ENCODE measurements around the gene SAYSD1. TPM values are rescaled to one million over a fixed set of nuclear protein-coding genes. Genes with fewer than 3 reads are reported as not detected.

SAYSD1 gene
- polyA plus RNA-seq, 3 donors = 4.3 to 15.5 (median 12.0) TPM

DNA sequence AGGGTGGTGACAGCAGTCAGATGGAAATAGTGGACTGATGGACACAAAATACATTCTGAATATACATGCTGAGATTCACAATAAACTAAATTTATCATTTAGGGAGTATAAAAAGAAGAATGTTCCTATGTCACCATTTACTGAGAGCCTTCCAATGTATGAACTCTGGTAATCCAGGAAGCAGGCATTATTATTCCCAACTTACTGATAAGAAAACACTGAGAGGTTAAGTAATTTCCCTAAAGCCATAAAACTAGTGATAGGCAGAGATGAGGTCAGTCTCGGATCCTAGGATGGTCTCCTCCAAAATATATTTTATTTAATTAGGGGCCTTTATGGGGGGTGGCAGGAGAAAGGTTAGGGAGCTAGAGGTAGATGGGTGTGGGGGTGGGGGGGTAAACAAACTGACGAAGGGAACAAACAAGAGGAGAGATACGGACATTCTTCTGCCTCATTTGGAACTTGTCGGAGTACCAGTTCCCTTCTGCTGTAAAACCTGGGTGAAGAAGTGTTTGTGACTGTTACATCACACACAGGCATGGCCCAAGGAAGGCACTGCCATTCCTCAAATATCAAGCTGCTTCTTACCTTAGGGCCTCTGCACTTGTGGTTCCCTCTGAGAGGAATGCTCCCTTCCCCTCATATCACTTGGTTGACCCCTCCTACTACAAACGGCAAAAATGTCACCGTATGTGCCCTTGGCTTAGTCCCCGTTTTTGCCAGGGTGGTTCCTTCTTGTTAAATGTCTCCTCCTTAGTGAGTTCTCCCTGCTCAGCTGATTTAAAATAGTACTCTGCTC is 6.7 kb downstream of the SAYSD1 start:
- H3K9ac ChIP-seq (ENCODE audit: insufficient read depth, low read length, poor library complexity, severe bottlenecking) = no peak overlapping the region
- no peaks in the 10 kb centered on the region for H3K27me3 ChIP-seq (ENCODE audit: control insufficient read depth in 2 of 2, insufficient read depth in 2 of 2, low read length in 2 of 2)
- no peaks in the 10 kb centered on the region for H3K9me3 ChIP-seq (replicated peaks in 1 of 2; ENCODE audit: control insufficient read depth in 1 of 2, insufficient read depth in 1 of 2, low read length in 2 of 2)
- no peaks in the 10 kb centered on the region for H3K79me2 ChIP-seq (ENCODE audit: insufficient read depth, low read length)
- H3K36me3 Mint-ChIP-seq = peaks cover 29 to 33% of the 10 kb centered on the region in 2 donors
- no peak overlapping the region for H3K4me3 Mint-ChIP-seq
- no peaks in the 10 kb centered on the region for H3K9me3 Mint-ChIP-seq
- H3K36me3 ChIP-seq (replicated peaks in 1 of 2; ENCODE audit: control insufficient read depth in 1 of 2, insufficient read depth in 2 of 2, low read length in 2 of 2) = peaks cover 11 to 38% of the 10 kb centered on the region in 2 donors
- peaks cover 29% of the 10 kb centered on the region for H3K4me1 Mint-ChIP-seq
- no peaks in the 10 kb centered on the region for H3K27me3 Mint-ChIP-seq (ENCODE audit: low read depth in 3 of 3)
- TF ChIP-seq, protein P1, sequence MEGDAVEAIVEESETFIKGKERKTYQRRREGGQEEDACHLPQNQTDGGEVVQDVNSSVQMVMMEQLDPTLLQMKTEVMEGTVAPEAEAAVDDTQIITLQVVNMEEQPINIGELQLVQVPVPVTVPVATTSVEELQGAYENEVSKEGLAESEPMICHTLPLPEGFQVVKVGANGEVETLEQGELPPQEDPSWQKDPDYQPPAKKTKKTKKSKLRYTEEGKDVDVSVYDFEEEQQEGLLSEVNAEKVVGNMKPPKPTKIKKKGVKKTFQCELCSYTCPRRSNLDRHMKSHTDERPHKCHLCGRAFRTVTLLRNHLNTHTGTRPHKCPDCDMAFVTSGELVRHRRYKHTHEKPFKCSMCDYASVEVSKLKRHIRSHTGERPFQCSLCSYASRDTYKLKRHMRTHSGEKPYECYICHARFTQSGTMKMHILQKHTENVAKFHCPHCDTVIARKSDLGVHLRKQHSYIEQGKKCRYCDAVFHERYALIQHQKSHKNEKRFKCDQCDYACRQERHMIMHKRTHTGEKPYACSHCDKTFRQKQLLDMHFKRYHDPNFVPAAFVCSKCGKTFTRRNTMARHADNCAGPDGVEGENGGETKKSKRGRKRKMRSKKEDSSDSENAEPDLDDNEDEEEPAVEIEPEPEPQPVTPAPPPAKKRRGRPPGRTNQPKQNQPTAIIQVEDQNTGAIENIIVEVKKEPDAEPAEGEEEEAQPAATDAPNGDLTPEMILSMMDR (IDR thresholded peaks at IDR 0.05) = no peak
- 93% methylated on average over 3 of the region's 7 CpGs for WGBS (ENCODE audit: insufficient coverage)
- no peaks in the 10 kb centered on the region for H4K20me1 ChIP-seq (ENCODE audit: insufficient read depth, low read length)
- intact Hi-C loops (cut with micrococcal nuclease) = no loop called here
- no peak overlapping the region for H2AFZ ChIP-seq (ENCODE audit: insufficient read depth, low read depth, low read length, poor library complexity, severe bottlenecking)
- DNase-seq = no peak
- no peak overlapping the region for H3K27ac ChIP-seq (ENCODE audit: low read depth in 1 of 2, low read length in 2 of 2)
- H3K4me1 ChIP-seq (ENCODE audit: control insufficient read depth in 1 of 2, insufficient read depth in 2 of 2, low read length in 2 of 2) = peaks cover 0 to 12% of the 10 kb centered on the region in 2 donors
- no peak overlapping the region for H3K4me2 ChIP-seq (replicated peaks; ENCODE audit: extremely low read depth, low read length, poor library complexity, severe bottlenecking)
- H3K27ac Mint-ChIP-seq = no peak overlapping the region
- H3K4me3 ChIP-seq (replicated peaks in 1 of 3; ENCODE audit: low read depth in 2 of 3, low read length in 3 of 3) = no peak overlapping the region

DNA sequence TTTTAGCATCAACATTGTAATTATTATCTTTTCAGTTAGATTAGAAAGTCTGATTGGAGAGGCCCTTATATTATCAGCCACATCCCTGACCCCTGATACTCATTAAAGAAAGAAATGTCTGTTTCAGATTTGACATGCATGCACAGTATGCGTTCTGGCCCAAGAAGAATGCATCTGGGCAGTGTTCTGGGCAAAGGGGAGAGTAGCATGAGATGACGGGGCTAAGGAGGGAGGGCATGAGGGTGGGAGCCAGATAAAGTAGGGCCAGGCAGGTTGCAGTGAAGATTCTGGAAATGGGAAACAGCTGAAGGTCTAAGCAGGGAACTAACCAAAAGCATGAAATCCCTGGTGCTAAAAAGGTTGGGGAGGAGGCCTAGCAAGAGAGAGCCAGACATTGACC is 7.3 kb downstream of the SAYSD1 start:
- H3K4me1 ChIP-seq (ENCODE audit: control insufficient read depth in 1 of 2, insufficient read depth in 2 of 2, low read length in 2 of 2) = peaks cover 0 to 12% of the 10 kb centered on the region in 2 donors
- TF ChIP-seq, protein P1 (IDR thresholded peaks at IDR 0.05) = no peak
- Mint-ChIP-seq H3K4me1 (peaks cover 29% of the 10 kb centered on the region), H3K27me3 (ENCODE audit: low read depth in 3 of 3) (no peaks in the 10 kb centered on the region), H3K36me3 (peaks cover 35 to 38% of the 10 kb centered on the region in 2 donors), H3K4me3 (no peak overlapping the region), H3K9me3 (no peaks in the 10 kb centered on the region), H3K27ac (no peak overlapping the region)
- no peak overlapping the region for H2AFZ ChIP-seq (ENCODE audit: insufficient read depth, low read depth, low read length, poor library complexity, severe bottlenecking)
- intact Hi-C loops (cut with micrococcal nuclease) = no loop called here
- H3K9me3 ChIP-seq (replicated peaks in 1 of 2; ENCODE audit: control insufficient read depth in 1 of 2, insufficient read depth in 1 of 2, low read length in 2 of 2) = no peaks in the 10 kb centered on the region
- H3K79me2 ChIP-seq (ENCODE audit: insufficient read depth, low read length) = no peaks in the 10 kb centered on the region
- H3K4me2 ChIP-seq (replicated peaks; ENCODE audit: extremely low read depth, low read length, poor library complexity, severe bottlenecking) = no peak overlapping the region
- no peak overlapping the region for H3K9ac ChIP-seq (ENCODE audit: insufficient read depth, low read length, poor library complexity, severe bottlenecking)
- H3K27ac ChIP-seq (ENCODE audit: low read depth in 1 of 2, low read length in 2 of 2) = no peak overlapping the region
- H4K20me1 ChIP-seq (ENCODE audit: insufficient read depth, low read length) = no peaks in the 10 kb centered on the region
- no peaks in the 10 kb centered on the region for H3K27me3 ChIP-seq (ENCODE audit: control insufficient read depth in 2 of 2, insufficient read depth in 2 of 2, low read length in 2 of 2)
- H3K36me3 ChIP-seq (replicated peaks in 1 of 2; ENCODE audit: control insufficient read depth in 1 of 2, insufficient read depth in 2 of 2, low read length in 2 of 2) = peaks cover 11 to 38% of the 10 kb centered on the region in 2 donors
- no peak overlapping the region for H3K4me3 ChIP-seq (replicated peaks in 1 of 3; ENCODE audit: low read depth in 2 of 3, low read length in 3 of 3)
- WGBS (ENCODE audit: insufficient coverage) = 50% methylated on average over 2 of the region's 2 CpGs
- no peak for DNase-seq

Data from CD14-positive monocyte (primary cell).